Testis (tissue), 2 donors: ENCODE data around the gene ADI1.

ENCODE experiments used
- POLR2A ChIP-seq: fragments of 450-650 bp; IDR thresholded peaks from one replicate; pipeline ENCODE4 v1.6.1; 2017; ENCODE audit warnings: antibody characterized with exemption, mild to moderate bottlenecking, moderate library complexity
- TF ChIP-seq, protein P1 (sequence below), 3 experiments: fragments of 450-650 bp in 2 of 3; fragments of 200-600 bp in 1 of 3; sonication (generic) in 1 of 3; IDR thresholded peaks; one replicate each; pipeline ENCODE4 v1.5.1; 2016 to 2019; ENCODE audit warnings: antibody characterized with exemption in 3 of 3, mild to moderate bottlenecking in 2 of 3, moderate library complexity in 1 of 3

DNA sequence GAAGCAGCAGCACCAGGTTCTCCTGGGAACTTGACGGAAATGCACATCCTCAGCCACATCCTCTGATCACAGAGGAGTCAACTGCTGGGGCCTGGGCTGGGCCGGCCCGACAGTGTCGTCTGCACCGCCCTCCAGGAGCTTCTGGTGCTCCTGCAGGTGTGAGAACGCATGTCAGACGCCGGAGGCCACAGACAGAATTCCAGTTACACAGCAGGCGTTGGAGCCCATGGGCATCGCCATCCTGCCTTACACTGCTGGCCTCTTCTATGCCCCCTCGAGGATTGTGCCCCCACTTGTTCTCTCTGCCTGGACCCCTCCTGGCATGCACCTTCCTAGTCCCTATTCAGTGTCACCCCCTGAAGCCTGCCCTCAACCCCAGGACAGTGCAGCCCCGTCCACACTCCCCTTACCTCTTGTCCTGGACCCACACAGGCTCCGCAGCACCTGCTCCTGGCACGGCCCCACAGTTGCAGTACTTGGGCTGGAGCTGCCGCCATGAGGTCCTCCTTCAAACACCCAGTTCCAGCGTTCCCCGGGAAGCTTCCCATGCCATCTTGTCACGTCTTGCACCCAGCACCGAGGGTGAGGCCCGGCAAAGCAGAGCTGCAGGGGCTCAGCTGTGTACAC lies 37.5 kb downstream of the ADI1 start:
- no peak for TF ChIP-seq POLR2A
- TF ChIP-seq, protein P1, sequence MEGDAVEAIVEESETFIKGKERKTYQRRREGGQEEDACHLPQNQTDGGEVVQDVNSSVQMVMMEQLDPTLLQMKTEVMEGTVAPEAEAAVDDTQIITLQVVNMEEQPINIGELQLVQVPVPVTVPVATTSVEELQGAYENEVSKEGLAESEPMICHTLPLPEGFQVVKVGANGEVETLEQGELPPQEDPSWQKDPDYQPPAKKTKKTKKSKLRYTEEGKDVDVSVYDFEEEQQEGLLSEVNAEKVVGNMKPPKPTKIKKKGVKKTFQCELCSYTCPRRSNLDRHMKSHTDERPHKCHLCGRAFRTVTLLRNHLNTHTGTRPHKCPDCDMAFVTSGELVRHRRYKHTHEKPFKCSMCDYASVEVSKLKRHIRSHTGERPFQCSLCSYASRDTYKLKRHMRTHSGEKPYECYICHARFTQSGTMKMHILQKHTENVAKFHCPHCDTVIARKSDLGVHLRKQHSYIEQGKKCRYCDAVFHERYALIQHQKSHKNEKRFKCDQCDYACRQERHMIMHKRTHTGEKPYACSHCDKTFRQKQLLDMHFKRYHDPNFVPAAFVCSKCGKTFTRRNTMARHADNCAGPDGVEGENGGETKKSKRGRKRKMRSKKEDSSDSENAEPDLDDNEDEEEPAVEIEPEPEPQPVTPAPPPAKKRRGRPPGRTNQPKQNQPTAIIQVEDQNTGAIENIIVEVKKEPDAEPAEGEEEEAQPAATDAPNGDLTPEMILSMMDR (IDR thresholded peaks at IDR 0.05), result no peak
